Measurements from ENCODE around the gene CCDC170.
A peak's percentile ranks its signal among the peaks of the same experiment; 100 is the strongest.

CCDC170 gene

DNA sequence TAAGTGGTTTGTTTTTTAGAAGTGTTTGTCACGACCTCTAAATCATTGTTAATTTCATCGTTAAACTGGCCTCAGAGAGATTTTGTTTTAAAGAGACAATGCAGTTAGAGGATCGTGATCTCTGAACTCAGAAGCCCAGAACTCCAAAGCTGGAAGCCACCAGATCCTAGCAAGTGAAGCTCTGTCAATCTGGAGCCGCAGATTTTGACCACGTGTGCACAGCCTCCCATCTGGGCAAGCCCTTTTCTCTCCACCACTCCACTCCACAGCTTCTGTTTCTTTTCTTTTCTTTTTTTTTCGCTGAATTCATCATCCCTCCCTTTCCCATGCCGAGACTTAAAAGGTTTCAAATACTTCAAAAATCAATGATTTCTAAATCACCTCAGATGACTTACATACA is 171.5 kb downstream of the CCDC170 start:
- TF ChIP-seq, protein P1, sequence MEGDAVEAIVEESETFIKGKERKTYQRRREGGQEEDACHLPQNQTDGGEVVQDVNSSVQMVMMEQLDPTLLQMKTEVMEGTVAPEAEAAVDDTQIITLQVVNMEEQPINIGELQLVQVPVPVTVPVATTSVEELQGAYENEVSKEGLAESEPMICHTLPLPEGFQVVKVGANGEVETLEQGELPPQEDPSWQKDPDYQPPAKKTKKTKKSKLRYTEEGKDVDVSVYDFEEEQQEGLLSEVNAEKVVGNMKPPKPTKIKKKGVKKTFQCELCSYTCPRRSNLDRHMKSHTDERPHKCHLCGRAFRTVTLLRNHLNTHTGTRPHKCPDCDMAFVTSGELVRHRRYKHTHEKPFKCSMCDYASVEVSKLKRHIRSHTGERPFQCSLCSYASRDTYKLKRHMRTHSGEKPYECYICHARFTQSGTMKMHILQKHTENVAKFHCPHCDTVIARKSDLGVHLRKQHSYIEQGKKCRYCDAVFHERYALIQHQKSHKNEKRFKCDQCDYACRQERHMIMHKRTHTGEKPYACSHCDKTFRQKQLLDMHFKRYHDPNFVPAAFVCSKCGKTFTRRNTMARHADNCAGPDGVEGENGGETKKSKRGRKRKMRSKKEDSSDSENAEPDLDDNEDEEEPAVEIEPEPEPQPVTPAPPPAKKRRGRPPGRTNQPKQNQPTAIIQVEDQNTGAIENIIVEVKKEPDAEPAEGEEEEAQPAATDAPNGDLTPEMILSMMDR (IDR thresholded peaks at IDR 0.05; ENCODE audit: unreplicated experiment in 3 of 3), result no peak
- peaks cover 10% of the 10 kb centered on the region for H3K27me3 Mint-ChIP-seq (ENCODE audit: low read depth)
- peaks cover 3% of the 10 kb centered on the region for H3K9me3 Mint-ChIP-seq
- H3K4me3 Mint-ChIP-seq, result no peak overlapping the region
- H3K36me3 Mint-ChIP-seq (ENCODE audit: low read depth), result no peaks in the 10 kb centered on the region
- H3K4me1 Mint-ChIP-seq, result no peaks in the 10 kb centered on the region
- no peak overlapping the region for H3K27ac Mint-ChIP-seq

DNA sequence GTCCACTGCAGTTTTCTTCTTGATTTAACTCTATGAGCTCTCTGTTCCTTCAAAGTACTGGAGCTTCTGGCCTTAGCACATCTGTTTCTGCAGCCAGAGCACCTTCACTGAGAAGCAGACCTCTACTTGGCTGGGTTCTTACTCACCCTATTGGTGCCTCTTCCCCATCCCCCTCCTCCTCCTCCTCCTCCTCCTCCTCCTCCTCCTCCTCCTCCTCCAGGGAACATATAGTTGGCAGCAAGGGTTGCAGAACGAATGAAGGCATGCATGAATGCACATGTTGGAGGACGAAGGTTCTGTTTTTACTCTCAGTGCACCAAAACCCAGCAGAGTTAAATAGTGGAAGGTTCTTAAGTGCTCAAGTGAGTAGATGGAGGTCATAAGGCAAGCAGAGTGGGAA is 172.7 kb downstream of the CCDC170 start:
- Mint-ChIP-seq H3K27me3 (ENCODE audit: low read depth) (peaks cover 10% of the 10 kb centered on the region), H3K36me3 (ENCODE audit: low read depth) (no peaks in the 10 kb centered on the region), H3K9me3 (peaks cover 7% of the 10 kb centered on the region), H3K27ac (no peak overlapping the region), H3K4me1 (no peaks in the 10 kb centered on the region), H3K4me3 (no peak overlapping the region)
- TF ChIP-seq, protein P1 (IDR thresholded peaks at IDR 0.05; ENCODE audit: unreplicated experiment in 3 of 3), result no peak

DNA sequence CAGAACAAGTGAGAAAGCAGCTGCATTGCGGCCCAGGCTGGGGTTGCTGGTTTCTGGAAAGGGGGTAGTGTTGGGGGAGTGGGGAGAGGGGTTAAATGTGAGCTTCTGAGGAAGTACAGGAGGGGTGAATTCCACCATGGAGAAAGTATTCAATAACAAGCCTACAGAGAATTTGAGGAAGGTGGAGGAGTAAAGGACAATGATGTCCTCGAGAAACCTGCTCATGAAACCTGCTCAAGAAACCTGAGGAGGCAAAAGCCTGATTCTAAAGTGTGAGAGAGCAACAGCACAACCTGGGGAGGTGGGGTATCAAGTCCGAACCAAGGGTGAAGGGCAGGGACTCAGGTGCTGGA is 175.4 kb downstream of the CCDC170 start:
- peaks cover 6% of the 10 kb centered on the region for H3K27me3 Mint-ChIP-seq (ENCODE audit: low read depth)
- peaks cover 7% of the 10 kb centered on the region for H3K9me3 Mint-ChIP-seq
- no peaks in the 10 kb centered on the region for H3K36me3 Mint-ChIP-seq (ENCODE audit: low read depth)
- H3K4me3 Mint-ChIP-seq, result no peak overlapping the region
- H3K4me1 Mint-ChIP-seq, result no peaks in the 10 kb centered on the region
- peak overlapping the region in 1 of 3 experiments; percentile 40 for H3K27ac Mint-ChIP-seq
- TF ChIP-seq, protein P1 (IDR thresholded peaks at IDR 0.05; ENCODE audit: unreplicated experiment in 3 of 3), result no peak

DNA sequence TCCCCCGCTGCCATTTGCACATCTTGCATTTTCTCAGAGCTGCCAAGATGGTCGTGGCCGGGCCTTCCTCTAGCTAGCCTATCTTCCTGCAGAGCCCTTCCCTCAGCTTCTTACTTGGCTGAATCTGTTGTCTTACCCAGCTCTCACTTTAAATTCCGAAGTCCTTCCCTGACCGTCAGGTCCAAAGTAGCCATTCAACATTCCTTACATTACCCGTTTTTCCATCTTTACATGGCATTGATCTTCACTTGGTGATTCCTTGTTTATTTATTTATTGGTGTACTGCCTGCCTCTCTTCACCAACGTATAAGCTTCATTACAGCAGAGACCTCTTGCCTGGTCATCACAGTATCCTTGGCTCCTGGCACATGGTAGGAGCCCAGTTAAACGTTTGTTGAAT is 176.3 kb downstream of the CCDC170 start:
- Mint-ChIP-seq H3K4me1 (no peaks in the 10 kb centered on the region), H3K27me3 (ENCODE audit: low read depth) (peaks cover 5% of the 10 kb centered on the region), H3K36me3 (ENCODE audit: low read depth) (no peaks in the 10 kb centered on the region), H3K27ac (no peak overlapping the region), H3K4me3 (no peak overlapping the region), H3K9me3 (peaks cover 7% of the 10 kb centered on the region)
- TF ChIP-seq, protein P1 (IDR thresholded peaks at IDR 0.05; ENCODE audit: unreplicated experiment in 3 of 3), result no peak
